Nephron progenitor cell (in vitro differentiated cells): ENCODE results near the gene AJAP1.

Experiments used
- DNase-seq: peaks from one replicate; pipeline ENCODE4 v3.0.0; 2021
- H3K27ac Mint-ChIP-seq: 2 replicates; pipeline ENCODE4 v1.8.0; 2021; ENCODE audit warnings: mild to moderate bottlenecking, moderate library complexity, mixed read lengths
- H3K27me3 Mint-ChIP-seq: 2 replicates; pipeline ENCODE4 v1.8.0; 2021; ENCODE audit warnings: mild to moderate bottlenecking, low read depth, mixed read lengths; ENCODE audit not compliant: poor library complexity
- H3K36me3 Mint-ChIP-seq: 2 replicates; pipeline ENCODE4 v1.8.0; 2021; ENCODE audit warnings: low read depth, mixed read lengths
- H3K4me1 Mint-ChIP-seq: 2 replicates; pipeline ENCODE4 v1.8.0; 2021; ENCODE audit warnings: mixed read lengths
- H3K4me3 Mint-ChIP-seq: 2 replicates; pipeline ENCODE4 v1.8.0; 2021; ENCODE audit warnings: mild to moderate bottlenecking, moderate library complexity, mixed read lengths
- H3K9me3 Mint-ChIP-seq: 2 replicates; pipeline ENCODE4 v1.8.0; 2021; ENCODE audit warnings: mild to moderate bottlenecking, moderate library complexity, mixed read lengths
- TF ChIP-seq, protein P1 (sequence below): fragments of 200-600 bp; sonication (generic); IDR thresholded peaks from 2 replicates; pipeline ENCODE4 v1.5.0; 2021; ENCODE audit warnings: antibody characterized with exemption

AJAP1 gene

DNA sequence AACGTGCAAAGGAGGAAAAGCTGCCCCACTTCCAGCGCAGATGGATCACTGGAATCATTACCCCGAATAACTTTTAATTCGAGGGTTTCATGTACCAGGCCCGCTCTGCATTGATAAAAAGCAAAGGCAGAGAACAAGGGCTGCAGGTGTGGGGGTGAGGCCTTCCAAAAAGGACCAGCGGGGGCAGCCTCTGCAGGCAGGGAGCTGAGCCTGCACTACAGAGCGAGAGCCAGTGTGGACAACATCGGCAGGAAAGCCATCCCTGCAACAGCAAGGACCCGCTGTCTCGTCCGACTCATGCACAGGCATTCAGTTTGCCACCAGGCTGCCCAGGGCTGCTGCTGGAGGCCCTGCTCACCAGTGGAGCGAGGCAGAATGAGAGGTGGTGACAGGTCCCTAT lies 27.1 kb upstream of the AJAP1 start:
- Mint-ChIP-seq H3K4me3 (no peak overlapping the region), H3K9me3 (peaks cover 5% of the 10 kb centered on the region), H3K27me3 (peaks cover 22% of the 10 kb centered on the region), H3K36me3 (no peaks in the 10 kb centered on the region), H3K4me1 (no peaks in the 10 kb centered on the region), H3K27ac (no peak overlapping the region)
- TF ChIP-seq, protein P1, sequence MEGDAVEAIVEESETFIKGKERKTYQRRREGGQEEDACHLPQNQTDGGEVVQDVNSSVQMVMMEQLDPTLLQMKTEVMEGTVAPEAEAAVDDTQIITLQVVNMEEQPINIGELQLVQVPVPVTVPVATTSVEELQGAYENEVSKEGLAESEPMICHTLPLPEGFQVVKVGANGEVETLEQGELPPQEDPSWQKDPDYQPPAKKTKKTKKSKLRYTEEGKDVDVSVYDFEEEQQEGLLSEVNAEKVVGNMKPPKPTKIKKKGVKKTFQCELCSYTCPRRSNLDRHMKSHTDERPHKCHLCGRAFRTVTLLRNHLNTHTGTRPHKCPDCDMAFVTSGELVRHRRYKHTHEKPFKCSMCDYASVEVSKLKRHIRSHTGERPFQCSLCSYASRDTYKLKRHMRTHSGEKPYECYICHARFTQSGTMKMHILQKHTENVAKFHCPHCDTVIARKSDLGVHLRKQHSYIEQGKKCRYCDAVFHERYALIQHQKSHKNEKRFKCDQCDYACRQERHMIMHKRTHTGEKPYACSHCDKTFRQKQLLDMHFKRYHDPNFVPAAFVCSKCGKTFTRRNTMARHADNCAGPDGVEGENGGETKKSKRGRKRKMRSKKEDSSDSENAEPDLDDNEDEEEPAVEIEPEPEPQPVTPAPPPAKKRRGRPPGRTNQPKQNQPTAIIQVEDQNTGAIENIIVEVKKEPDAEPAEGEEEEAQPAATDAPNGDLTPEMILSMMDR: no peak
- DNase-seq: no peak

DNA sequence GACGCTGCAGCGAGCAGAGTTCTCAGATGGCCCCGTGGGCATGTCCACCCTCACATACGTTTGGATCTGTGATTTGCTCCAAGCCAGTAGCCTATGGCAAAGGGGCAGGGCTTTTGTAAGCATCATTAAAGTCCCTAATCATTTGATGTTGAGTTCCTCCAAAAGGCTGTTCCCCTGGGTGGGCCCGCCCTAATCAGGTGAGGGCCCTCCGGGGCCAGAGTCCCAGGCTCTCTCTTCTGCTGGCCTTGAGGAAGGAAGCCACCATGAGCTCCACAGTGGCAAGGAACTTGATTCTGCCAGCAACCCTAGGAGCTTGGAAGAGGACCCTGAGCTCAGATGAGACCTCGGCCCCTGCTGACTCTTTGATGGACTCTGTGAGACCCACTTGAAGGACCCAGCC lies 25.4 kb upstream of the AJAP1 start:
- Mint-ChIP-seq H3K36me3 (no peaks in the 10 kb centered on the region), H3K9me3 (peaks cover 5% of the 10 kb centered on the region), H3K27me3 (peaks cover 15% of the 10 kb centered on the region), H3K4me1 (peaks cover 4% of the 10 kb centered on the region), H3K27ac (no peak overlapping the region), H3K4me3 (no peak overlapping the region)
- DNase-seq: no peak
- TF ChIP-seq, protein P1: no peak

DNA sequence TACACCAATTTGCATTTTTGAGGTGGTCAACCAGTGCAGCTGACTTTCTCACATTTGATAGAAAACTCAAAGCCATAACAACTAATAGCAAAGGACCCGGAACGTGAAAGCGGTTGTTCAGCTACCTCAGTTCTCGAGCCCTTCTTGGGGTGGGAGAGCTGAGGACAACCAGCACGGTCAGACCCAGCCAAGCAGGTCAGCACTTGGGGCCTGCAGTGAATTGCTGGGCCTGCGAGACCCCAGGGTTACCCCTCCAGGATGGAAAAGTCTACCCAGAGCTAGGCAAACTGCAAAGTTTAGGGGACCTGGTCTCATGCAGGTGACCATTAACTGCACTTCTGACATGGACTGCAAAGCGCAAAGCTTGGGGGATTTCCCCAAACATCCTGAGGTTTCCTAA lies 23.8 kb upstream of the AJAP1 start:
- Mint-ChIP-seq H3K4me1 (peaks cover 12% of the 10 kb centered on the region), H3K27me3 (peaks cover 15% of the 10 kb centered on the region), H3K9me3 (peaks cover 5% of the 10 kb centered on the region), H3K36me3 (no peaks in the 10 kb centered on the region), H3K27ac (no peak overlapping the region), H3K4me3 (no peak overlapping the region)
- DNase-seq: no peak
- TF ChIP-seq, protein P1: no peak

DNA sequence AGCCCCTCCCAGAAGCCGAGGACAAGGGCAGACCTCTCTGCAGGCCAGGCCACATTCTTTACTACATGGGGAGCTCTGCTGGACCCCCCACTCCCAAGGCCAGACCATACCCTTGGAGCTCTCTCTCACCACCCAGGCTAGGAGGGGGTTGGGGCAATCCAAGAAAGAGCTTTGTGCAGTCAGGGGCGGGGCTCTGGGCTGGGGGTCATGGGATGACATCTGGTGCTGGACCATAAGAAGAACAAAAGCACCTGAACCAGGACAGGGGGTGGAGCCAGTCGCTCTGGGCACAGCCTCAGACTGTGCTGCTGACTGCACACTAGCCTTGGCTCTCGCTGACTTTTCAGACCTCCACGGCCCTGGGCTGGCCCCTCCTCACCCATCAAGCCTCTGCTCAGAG lies 23.1 kb upstream of the AJAP1 start:
- H3K4me1 Mint-ChIP-seq: peaks cover 18% of the 10 kb centered on the region
- no peaks in the 10 kb centered on the region for H3K36me3 Mint-ChIP-seq
- H3K4me3 Mint-ChIP-seq: no peak overlapping the region
- no peak for DNase-seq
- TF ChIP-seq, protein P1: no peak
- peaks cover 5% of the 10 kb centered on the region for H3K9me3 Mint-ChIP-seq
- H3K27me3 Mint-ChIP-seq: peaks cover 13% of the 10 kb centered on the region
- no peak overlapping the region for H3K27ac Mint-ChIP-seq

DNA sequence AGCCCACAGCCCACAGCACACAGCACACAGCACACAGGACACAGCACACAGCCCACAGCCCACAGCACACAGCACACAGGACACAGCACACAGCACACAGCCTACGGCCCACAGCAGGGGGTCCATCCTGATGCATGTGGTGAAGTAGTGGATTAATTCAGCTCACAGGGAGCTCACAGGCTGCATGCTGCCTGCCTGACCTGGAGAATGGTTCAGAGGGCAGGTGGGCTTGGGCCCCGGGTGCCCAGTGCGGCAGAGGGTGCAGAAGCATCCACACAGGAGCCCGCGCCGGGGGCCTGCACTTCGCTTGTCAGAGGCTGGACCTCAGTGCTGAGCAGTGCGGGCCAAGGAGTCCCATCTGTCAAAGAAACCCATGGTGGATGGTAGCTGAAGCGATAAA lies 21.1 kb upstream of the AJAP1 start:
- DNase-seq: no peak
- H3K27me3 Mint-ChIP-seq: peaks cover 14% of the 10 kb centered on the region
- peak overlapping the region; percentile 89 for H3K27ac Mint-ChIP-seq
- H3K4me3 Mint-ChIP-seq: no peak overlapping the region
- H3K4me1 Mint-ChIP-seq: peaks cover 38% of the 10 kb centered on the region
- H3K36me3 Mint-ChIP-seq: no peaks in the 10 kb centered on the region
- peaks cover 5% of the 10 kb centered on the region for H3K9me3 Mint-ChIP-seq
- TF ChIP-seq, protein P1: no peak

DNA sequence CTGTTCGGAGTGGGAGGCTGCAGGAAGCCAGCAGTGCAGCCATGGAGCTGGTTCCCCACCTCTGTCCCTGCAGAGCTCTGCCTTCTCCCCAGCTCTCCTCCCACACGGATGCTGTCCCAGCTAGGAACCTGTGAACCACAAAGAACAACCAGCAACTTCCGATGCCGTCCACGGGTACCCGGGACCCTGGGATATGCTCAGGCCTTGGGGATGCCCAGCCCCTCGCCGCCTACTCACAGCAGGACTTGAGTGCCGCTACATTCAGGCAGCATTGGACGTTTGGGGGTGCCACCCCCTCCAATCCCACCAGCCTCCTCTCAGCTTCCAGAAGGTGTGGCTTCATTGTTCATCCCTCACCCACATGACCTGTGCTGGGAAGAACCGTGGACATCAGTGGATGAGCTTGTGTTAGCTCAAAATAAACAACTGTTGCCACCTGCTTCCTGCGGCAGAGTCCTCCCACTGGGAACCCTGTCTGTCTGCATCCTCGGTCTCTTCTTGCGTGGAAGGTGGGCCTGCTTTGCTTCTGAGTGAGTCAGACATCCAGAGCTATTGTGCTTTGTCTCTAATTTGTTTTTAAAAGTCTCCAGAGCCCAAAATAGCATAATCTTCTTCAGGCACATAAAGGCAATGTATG lies 20.1 kb upstream of the AJAP1 start:
- Mint-ChIP-seq H3K27ac (no peak overlapping the region), H3K36me3 (no peaks in the 10 kb centered on the region), H3K4me1 (peaks cover 40% of the 10 kb centered on the region), H3K4me3 (no peak overlapping the region), H3K9me3 (peaks cover 5% of the 10 kb centered on the region), H3K27me3 (peaks cover 14% of the 10 kb centered on the region)
- no peak for DNase-seq
- TF ChIP-seq, protein P1: no peak
